Upper lobe of right lung (tissue), 1 donor: ENCODE results near the gene EHD3. TPM values are rescaled to one million over a fixed set of nuclear protein-coding genes. Genes with fewer than 3 reads are reported as not detected.

Experiments used
- ATAC-seq: fragments of 200-7000 bp; cut with Tn5 transposase; one replicate; pipeline ENCODE4 v1.9.1; 2020; ENCODE audit warnings: mild to moderate bottlenecking, moderate library complexity
- DNase-seq: peaks from one replicate; pipeline ENCODE4 v3.0.0-alpha.2; 2020
- H3K27ac ChIP-seq: fragments of 200-600 bp; one replicate; pipeline ENCODE4 v1.8.0; 2022
- H3K27me3 ChIP-seq: fragments of 200-600 bp; one replicate; pipeline ENCODE4 v1.8.0; 2022; ENCODE audit warnings: mild to moderate bottlenecking
- H3K36me3 ChIP-seq: fragments of 200-600 bp; one replicate; pipeline ENCODE4 v1.8.0; 2022
- H3K4me1 ChIP-seq: fragments of 200-600 bp; one replicate; pipeline ENCODE4 v1.8.0; 2022
- H3K4me3 ChIP-seq: fragments of 200-600 bp; one replicate; pipeline ENCODE4 v1.8.0; 2022; ENCODE audit warnings: mild to moderate bottlenecking
- H3K9me3 ChIP-seq: fragments of 200-600 bp; one replicate; pipeline ENCODE4 v1.8.0; 2022
- intact Hi-C: fragments of 100-400 bp; cut with DNase I; formaldehyde crosslinking; loops from one replicate; pipeline ENCODE4 v1.11.0; 2022
- total RNA-seq: library from RNA; stranded (reverse); fragmentation: NEBNext Ultra II Directional; extraction: Animal tissue kit (Norgen Biotek cat#: 25700); gene quantifications from one replicate; pipeline ENCODE4 v1.2.1, GENCODE V29; 2021
- TF ChIP-seq, protein P1 (sequence below): fragments of 200-600 bp; IDR thresholded peaks from one replicate; pipeline ENCODE4 v1.8.0; 2022; ENCODE audit warnings: antibody characterized with exemption
- donor health status: DM: no; HTN: yes; CAD: no; lungs with severe emphysema.

Gene EHD3
- total RNA-seq, 1 donor from 2014 or later = 13.0 TPM

DNA sequence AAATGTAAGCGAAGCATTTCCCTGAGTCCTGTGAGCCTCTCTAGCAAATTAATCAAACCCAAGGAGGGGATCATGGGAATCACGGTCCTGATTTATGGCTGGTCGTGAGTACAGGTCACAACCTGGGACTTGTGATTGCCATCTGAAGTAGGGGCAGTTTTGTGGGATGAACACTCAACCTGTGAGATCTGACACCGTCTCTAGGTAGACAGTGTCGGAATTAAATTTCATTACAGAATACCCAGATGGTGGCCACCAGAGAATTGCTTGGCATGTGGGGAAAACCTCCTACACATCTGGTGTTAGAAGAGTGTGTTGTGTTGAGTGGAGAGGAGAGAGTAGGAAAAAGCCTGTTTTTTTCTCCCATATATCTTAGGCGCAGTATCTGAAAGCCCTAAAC, 29.2 kb upstream of the EHD3 start:
- DNase-seq (no peak), ATAC-seq (no peak)
- H3K36me3 ChIP-seq = no peaks in the 10 kb centered on the region
- H3K27ac ChIP-seq = no peak overlapping the region
- intact Hi-C loops = no loop called here
- H3K4me3 ChIP-seq = no peak overlapping the region
- H3K9me3 ChIP-seq = no peaks in the 10 kb centered on the region
- no peaks in the 10 kb centered on the region for H3K4me1 ChIP-seq
- no peaks in the 10 kb centered on the region for H3K27me3 ChIP-seq
- TF ChIP-seq, protein P1, sequence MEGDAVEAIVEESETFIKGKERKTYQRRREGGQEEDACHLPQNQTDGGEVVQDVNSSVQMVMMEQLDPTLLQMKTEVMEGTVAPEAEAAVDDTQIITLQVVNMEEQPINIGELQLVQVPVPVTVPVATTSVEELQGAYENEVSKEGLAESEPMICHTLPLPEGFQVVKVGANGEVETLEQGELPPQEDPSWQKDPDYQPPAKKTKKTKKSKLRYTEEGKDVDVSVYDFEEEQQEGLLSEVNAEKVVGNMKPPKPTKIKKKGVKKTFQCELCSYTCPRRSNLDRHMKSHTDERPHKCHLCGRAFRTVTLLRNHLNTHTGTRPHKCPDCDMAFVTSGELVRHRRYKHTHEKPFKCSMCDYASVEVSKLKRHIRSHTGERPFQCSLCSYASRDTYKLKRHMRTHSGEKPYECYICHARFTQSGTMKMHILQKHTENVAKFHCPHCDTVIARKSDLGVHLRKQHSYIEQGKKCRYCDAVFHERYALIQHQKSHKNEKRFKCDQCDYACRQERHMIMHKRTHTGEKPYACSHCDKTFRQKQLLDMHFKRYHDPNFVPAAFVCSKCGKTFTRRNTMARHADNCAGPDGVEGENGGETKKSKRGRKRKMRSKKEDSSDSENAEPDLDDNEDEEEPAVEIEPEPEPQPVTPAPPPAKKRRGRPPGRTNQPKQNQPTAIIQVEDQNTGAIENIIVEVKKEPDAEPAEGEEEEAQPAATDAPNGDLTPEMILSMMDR = no peak

DNA sequence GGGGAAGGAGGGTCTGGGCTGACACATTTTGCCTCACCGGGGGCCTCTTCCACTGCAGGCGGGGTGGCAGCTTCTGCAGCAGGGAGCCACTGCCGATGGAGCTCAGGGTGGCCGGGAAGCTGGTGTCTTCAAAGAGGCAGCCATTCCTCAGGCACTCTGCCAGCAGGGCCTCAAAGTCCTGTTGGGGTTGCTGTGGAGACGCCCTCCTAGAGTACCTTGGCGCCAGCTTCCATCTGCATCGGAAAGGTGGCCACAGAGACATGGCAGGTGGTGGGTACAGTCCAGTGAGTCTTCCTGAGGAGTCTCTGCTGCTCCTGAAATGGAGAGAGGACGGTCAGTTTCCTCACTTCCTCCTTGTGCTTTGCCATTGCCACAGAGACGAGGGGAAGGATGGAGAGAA, 28.8 kb upstream of the EHD3 start:
- no peaks in the 10 kb centered on the region for H3K9me3 ChIP-seq
- no peak overlapping the region for H3K4me3 ChIP-seq
- no peaks in the 10 kb centered on the region for H3K27me3 ChIP-seq
- TF ChIP-seq, protein P1 = no peak
- DNase-seq = no peak
- ATAC-seq = no peak
- H3K4me1 ChIP-seq = no peaks in the 10 kb centered on the region
- H3K36me3 ChIP-seq = no peaks in the 10 kb centered on the region
- intact Hi-C loops = no loop called here
- H3K27ac ChIP-seq = no peak overlapping the region

DNA sequence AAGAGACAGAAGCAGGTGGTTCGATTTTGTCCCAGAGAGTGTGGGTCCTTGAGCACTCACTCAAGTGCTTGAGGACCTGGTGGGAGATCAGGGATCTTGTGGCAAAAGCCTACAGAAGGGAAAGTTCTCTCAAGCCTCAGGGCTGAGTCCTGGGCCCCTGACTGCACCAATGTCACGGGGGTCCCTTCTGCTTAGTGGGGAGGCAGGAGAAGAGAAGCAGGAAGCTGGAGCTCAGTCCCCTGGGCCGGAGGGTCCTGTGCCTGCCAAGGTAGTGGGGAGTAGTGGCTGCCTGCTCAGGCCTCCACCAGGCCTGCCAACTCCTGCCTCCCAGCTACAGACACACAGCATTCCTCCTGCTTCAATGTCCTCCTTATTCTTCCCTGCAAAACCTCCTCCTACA, 28.3 kb upstream of the EHD3 start:
- no peak overlapping the region for H3K27ac ChIP-seq
- H3K4me1 ChIP-seq = no peaks in the 10 kb centered on the region
- TF ChIP-seq, protein P1 = no peak
- DNase-seq (no peak), ATAC-seq (no peak)
- no peaks in the 10 kb centered on the region for H3K9me3 ChIP-seq
- intact Hi-C loops = no loop called here
- no peak overlapping the region for H3K4me3 ChIP-seq
- H3K36me3 ChIP-seq = no peaks in the 10 kb centered on the region
- no peaks in the 10 kb centered on the region for H3K27me3 ChIP-seq

DNA sequence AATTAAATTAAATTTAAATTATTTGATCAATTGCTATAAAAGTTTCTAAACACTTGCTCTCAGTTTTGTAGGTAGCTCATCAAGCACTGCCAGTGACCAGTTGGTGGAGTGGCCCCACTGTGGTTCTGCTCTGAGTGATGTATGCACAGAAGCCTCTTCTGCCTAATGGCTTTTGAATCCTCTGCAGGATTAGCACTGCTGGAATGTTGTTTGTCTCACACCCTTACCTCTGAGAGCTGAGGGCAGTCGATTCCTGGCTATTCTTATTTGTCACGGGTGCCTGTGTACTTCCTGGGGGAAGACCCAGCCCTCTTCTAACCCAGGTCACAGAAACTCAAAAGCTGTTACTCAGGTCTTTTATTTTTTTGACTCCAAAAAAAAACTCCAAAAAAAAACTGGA, 26.2 kb upstream of the EHD3 start:
- DNase-seq = no peak
- Histone ChIP-seq H3K27me3 (no peaks in the 10 kb centered on the region), H3K27ac (no peak overlapping the region), H3K4me1 (no peaks in the 10 kb centered on the region), H3K4me3 (no peak overlapping the region), H3K36me3 (no peaks in the 10 kb centered on the region), H3K9me3 (no peaks in the 10 kb centered on the region)
- intact Hi-C loops = no loop called here
- TF ChIP-seq, protein P1 = no peak
- ATAC-seq = peak; percentile 24

DNA sequence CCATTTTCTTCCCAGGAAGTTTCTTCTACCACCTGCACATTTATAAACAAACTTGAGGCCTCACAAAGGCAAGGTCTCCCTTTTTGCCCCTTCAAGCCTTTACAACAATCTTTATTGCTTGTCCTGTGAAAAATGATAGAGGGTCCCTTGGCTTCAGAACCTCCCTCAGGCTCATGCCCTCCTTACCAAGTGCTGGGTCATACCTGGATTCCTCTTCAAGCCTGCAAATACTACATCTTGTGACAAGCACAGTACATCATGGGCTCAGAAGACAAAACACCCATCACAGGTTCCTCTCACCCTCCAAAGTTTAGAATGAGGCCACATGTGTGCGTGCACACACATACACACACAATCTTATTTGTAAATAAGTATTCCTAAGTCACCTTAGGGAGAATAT, 25.7 kb upstream of the EHD3 start:
- no peak overlapping the region for H3K4me3 ChIP-seq
- no peaks in the 10 kb centered on the region for H3K27me3 ChIP-seq
- TF ChIP-seq, protein P1 = no peak
- H3K4me1 ChIP-seq = no peaks in the 10 kb centered on the region
- H3K27ac ChIP-seq = no peak overlapping the region
- H3K9me3 ChIP-seq = no peaks in the 10 kb centered on the region
- intact Hi-C loops = no loop called here
- DNase-seq = no peak
- no peak for ATAC-seq
- no peaks in the 10 kb centered on the region for H3K36me3 ChIP-seq
